Measurements from ENCODE around the gene DMTF1.

GRCh38 chr7:87173471-87173870 lies 21.2 kb downstream of the DMTF1 start:
- TF ChIP-seq POLR2A (IDR thresholded peaks at IDR 0.05; ENCODE audit: borderline replicate concordance, extremely low read depth, insufficient read depth, insufficient read length) (no peak), EZH2phosphoT487 (IDR thresholded peaks at IDR 0.05; ENCODE audit: borderline replicate concordance) (no peak), TCF7L2 (IDR thresholded peaks at IDR 0.05; ENCODE audit: borderline replicate concordance, extremely low read depth, insufficient read depth, insufficient read length) (no peak), MAX (IDR thresholded peaks at IDR 0.05) (no peak)
- TF ChIP-seq, protein P1, sequence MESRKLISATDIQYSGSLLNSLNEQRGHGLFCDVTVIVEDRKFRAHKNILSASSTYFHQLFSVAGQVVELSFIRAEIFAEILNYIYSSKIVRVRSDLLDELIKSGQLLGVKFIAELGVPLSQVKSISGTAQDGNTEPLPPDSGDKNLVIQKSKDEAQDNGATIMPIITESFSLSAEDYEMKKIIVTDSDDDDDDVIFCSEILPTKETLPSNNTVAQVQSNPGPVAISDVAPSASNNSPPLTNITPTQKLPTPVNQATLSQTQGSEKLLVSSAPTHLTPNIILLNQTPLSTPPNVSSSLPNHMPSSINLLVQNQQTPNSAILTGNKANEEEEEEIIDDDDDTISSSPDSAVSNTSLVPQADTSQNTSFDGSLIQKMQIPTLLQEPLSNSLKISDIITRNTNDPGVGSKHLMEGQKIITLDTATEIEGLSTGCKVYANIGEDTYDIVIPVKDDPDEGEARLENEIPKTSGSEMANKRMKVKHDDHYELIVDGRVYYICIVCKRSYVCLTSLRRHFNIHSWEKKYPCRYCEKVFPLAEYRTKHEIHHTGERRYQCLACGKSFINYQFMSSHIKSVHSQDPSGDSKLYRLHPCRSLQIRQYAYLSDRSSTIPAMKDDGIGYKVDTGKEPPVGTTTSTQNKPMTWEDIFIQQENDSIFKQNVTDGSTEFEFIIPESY (IDR thresholded peaks at IDR 0.05; ENCODE audit: extremely low read depth, insufficient replicate concordance, low read length), result no peak
- TF ChIP-seq, protein P2, sequence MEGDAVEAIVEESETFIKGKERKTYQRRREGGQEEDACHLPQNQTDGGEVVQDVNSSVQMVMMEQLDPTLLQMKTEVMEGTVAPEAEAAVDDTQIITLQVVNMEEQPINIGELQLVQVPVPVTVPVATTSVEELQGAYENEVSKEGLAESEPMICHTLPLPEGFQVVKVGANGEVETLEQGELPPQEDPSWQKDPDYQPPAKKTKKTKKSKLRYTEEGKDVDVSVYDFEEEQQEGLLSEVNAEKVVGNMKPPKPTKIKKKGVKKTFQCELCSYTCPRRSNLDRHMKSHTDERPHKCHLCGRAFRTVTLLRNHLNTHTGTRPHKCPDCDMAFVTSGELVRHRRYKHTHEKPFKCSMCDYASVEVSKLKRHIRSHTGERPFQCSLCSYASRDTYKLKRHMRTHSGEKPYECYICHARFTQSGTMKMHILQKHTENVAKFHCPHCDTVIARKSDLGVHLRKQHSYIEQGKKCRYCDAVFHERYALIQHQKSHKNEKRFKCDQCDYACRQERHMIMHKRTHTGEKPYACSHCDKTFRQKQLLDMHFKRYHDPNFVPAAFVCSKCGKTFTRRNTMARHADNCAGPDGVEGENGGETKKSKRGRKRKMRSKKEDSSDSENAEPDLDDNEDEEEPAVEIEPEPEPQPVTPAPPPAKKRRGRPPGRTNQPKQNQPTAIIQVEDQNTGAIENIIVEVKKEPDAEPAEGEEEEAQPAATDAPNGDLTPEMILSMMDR (IDR thresholded peaks at IDR 0.05 in 2 of 3, conservative IDR thresholded peaks at IDR 0.05 in 1 of 3; ENCODE audit: borderline replicate concordance in 1 of 3, insufficient read depth in 1 of 3, low read depth in 2 of 3, low read length in 2 of 3), result no peak
